Measurements from ENCODE around the gene TMEM43.

The TMEM43 gene

GRCh38 chr3:14179114-14179465 lies 54.2 kb downstream of the TMEM43 start:
- FAIRE-seq = no peak
- no peak for TF ChIP-seq CTCF (IDR thresholded peaks at IDR 0.05; ENCODE audit: insufficient read depth, missing control alignments)
- no peak for DNase-seq (ENCODE audit: insufficient read length, low spot score)

- FAIRE-seq = no peak
- no peak for TF ChIP-seq CTCF (IDR thresholded peaks at IDR 0.05; ENCODE audit: insufficient read depth, missing control alignments)
Observed at GRCh38 chr3:14179795-14180194, 54.9 kb downstream of the TMEM43 start.

GRCh38 chr3:14181253-14181652 lies 56.4 kb downstream of the TMEM43 start:
- no peak for DNase-seq (ENCODE audit: insufficient read length, low spot score)
- FAIRE-seq = no peak
- TF ChIP-seq CTCF (IDR thresholded peaks at IDR 0.05; ENCODE audit: insufficient read depth, missing control alignments) = no peak

More at GRCh38 chr3:14179795-14180194, 54.9 kb downstream of the TMEM43 start:
- no peak for DNase-seq (ENCODE audit: insufficient read length, low spot score)

GRCh38 chr3:14183015-14183577 lies 58.2 kb downstream of the TMEM43 start:
- TF ChIP-seq CTCF (IDR thresholded peaks at IDR 0.05; ENCODE audit: insufficient read depth, missing control alignments) = no peak
- no peak for FAIRE-seq
- no peak for DNase-seq (ENCODE audit: insufficient read length, low spot score)

- FAIRE-seq (no peak), DNase-seq (ENCODE audit: insufficient read length, low spot score) (no peak)
- TF ChIP-seq CTCF (IDR thresholded peaks at IDR 0.05; ENCODE audit: insufficient read depth, missing control alignments) = no peak
Observed at GRCh38 chr3:14186854-14187458, 62.1 kb downstream of the TMEM43 start.

GRCh38 chr3:14188041-14188754 lies 63.3 kb downstream of the TMEM43 start:
- DNase-seq (ENCODE audit: insufficient read length, low spot score) (no peak), FAIRE-seq (no peak)
- no peak for TF ChIP-seq CTCF (IDR thresholded peaks at IDR 0.05; ENCODE audit: insufficient read depth, missing control alignments)
